GM23248 (cell line): Measurements from ENCODE around the gene PTPRS.

ENCODE experiments used
- EZH2 ChIP-seq: fragments of 200-600 bp; sonication (generic); IDR thresholded peaks from 2 replicates; pipeline ENCODE4 v1.6.1; 2018; ENCODE audit warnings: antibody characterized with exemption, mild to moderate bottlenecking; ENCODE audit not compliant: insufficient read depth, poor library complexity, severe bottlenecking
- EZH2phosphoT487 ChIP-seq: fragments of 200-600 bp; sonication (generic); IDR thresholded peaks from 2 replicates; pipeline ENCODE4 v1.6.1; 2018; ENCODE audit warnings: antibody characterized with exemption, moderate library complexity, mild to moderate bottlenecking, low read depth; ENCODE audit not compliant: insufficient read depth

DNA sequence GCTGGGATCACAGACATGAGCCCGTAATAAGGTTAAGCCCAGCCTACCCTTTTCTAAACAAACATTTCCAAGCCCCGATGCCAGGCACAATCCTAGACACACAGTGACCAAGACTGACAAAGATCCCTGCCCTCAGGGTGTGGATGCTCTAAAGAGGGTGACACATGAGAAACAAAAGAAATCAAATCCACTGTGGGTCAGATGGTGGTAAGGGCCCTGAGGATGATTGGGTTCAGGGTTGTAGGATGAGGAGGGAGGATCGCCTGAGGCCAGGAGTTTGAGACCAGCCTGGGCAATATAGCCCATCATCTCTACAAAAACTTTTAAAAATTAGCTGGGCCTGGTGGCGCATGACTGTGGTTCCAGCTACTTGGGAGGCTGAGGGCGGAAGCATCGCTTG lies 44.6 kb downstream of the PTPRS start:
- TF ChIP-seq EZH2 (no peak), EZH2phosphoT487 (no peak)
